Loucy (cell line): ENCODE data around the gene SSBP3.

ENCODE experiments used
- H2AFZ ChIP-seq: fragments of 200-600 bp; sonication (generic); 2 replicates; pipeline ENCODE4 v1.6.0; 2016; ENCODE audit warnings: antibody characterized with exemption, mild to moderate bottlenecking, low read length, moderate library complexity
- H3F3A ChIP-seq: fragments of 200-600 bp; 2 replicates; pipeline ENCODE4 v1.6.0; 2016; ENCODE audit warnings: antibody characterized with exemption, low read depth, mild to moderate bottlenecking
- H3K27me3 ChIP-seq: fragments of 200-600 bp; sonication (generic); 2 replicates; pipeline ENCODE4 v1.6.1; 2014; ENCODE audit warnings: low read length, mild to moderate bottlenecking; ENCODE audit not compliant: insufficient read depth, poor library complexity, severe bottlenecking
- H3K36me3 ChIP-seq: fragments of 200-600 bp; sonication (generic); 2 replicates; pipeline ENCODE4 v1.6.1; 2016; ENCODE audit warnings: low read length; ENCODE audit not compliant: insufficient read depth
- H3K4me1 ChIP-seq: fragments of 200-600 bp; sonication (generic); 2 replicates; pipeline ENCODE4 v1.5.1; 2014; ENCODE audit warnings: low read length, mild to moderate bottlenecking; ENCODE audit not compliant: insufficient read depth, poor library complexity, severe bottlenecking
- H3K4me2 ChIP-seq: fragments of 200-600 bp; sonication (generic); 2 replicates; pipeline ENCODE4 v1.6.0; 2014; ENCODE audit warnings: antibody characterized with exemption, low read length, low read depth, mild to moderate bottlenecking; ENCODE audit not compliant: poor library complexity, severe bottlenecking
- H3K4me3 ChIP-seq: fragments of 200-600 bp; sonication (generic); 2 replicates; pipeline ENCODE4 v1.5.1; 2014; ENCODE audit warnings: low read length, mild to moderate bottlenecking, mixed read lengths; ENCODE audit not compliant: poor library complexity, severe bottlenecking
- H3K79me2 ChIP-seq: fragments of 200-600 bp; sonication (generic); 2 replicates; pipeline ENCODE4 v1.6.1; 2014; ENCODE audit warnings: low read length; ENCODE audit not compliant: insufficient read depth
- H3K9ac ChIP-seq: fragments of 200-600 bp; sonication (generic); 2 replicates; pipeline ENCODE4 v1.6.0; 2014; ENCODE audit warnings: mild to moderate bottlenecking, low read depth, low read length, moderate library complexity; ENCODE audit not compliant: poor library complexity, severe bottlenecking
- H3K9me2 ChIP-seq: fragments of 200-600 bp; sonication (generic); replicated peaks from 2 replicates; pipeline ENCODE4 v1.6.1; 2016; ENCODE audit warnings: low read depth, low read length, mixed read lengths
- H3K9me3 ChIP-seq: fragments of 200-600 bp; sonication (generic); 2 replicates; pipeline ENCODE4 v1.6.1; 2014; ENCODE audit warnings: mild to moderate bottlenecking, antibody characterized with exemption, low read length, low read depth; ENCODE audit not compliant: insufficient read depth
- H4K20me1 ChIP-seq: fragments of 200-600 bp; sonication (generic); 2 replicates; pipeline ENCODE4 v1.6.0; 2014; ENCODE audit warnings: antibody characterized with exemption, low read length, mild to moderate bottlenecking; ENCODE audit not compliant: insufficient read depth, poor library complexity, severe bottlenecking
- CTCF ChIP-seq: fragments of 200-600 bp; sonication (generic); conservative IDR thresholded peaks from 2 replicates; pipeline ENCODE4 v1.5.1; 2014; ENCODE audit warnings: mild to moderate bottlenecking, antibody characterized with exemption, low read length
- EZH2phosphoT487 ChIP-seq: fragments of 200-600 bp; IDR thresholded peaks from 2 replicates; pipeline ENCODE4 v1.6.1; 2018; ENCODE audit warnings: antibody characterized with exemption, mild to moderate bottlenecking, moderate library complexity, borderline replicate concordance

The SSBP3 gene

DNA sequence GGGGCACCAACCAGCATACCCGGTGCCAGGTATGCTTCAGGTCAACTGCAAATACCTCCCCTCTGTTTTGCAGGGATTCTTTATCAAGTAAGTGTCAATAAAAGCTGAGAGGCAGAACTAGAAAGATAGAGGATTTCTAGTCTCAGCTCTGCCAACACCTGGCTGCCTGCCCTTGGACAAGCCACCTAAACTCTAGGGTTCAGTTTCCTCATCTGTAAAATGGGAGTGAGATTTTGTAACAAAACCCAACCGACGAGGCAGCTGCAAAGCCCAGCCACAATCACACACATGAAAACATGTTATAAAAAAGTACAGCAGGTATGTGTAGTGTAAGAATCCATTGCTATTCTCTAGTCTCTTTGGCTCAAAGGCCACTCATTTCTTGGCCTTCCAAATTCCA, 8.2 kb downstream of the SSBP3 start:
- no peak overlapping the region for H3K4me2 ChIP-seq
- H3K4me3 ChIP-seq = no peak overlapping the region
- no peak for TF ChIP-seq EZH2phosphoT487
- no peak for TF ChIP-seq CTCF
- peaks cover 27% of the 10 kb centered on the region for H3K4me1 ChIP-seq
- no peaks in the 10 kb centered on the region for H3F3A ChIP-seq
- no peaks in the 10 kb centered on the region for H3K9me3 ChIP-seq
- peaks cover 49% of the 10 kb centered on the region for H4K20me1 ChIP-seq
- no peaks in the 10 kb centered on the region for H3K9me2 ChIP-seq
- H3K27me3 ChIP-seq = no peaks in the 10 kb centered on the region
- H3K36me3 ChIP-seq = peaks cover 67% of the 10 kb centered on the region; the same call in 1 of the 2 replicates
- H3K9ac ChIP-seq = no peak overlapping the region
- H2AFZ ChIP-seq = no peak overlapping the region
- peaks cover 98% of the 10 kb centered on the region for H3K79me2 ChIP-seq

DNA sequence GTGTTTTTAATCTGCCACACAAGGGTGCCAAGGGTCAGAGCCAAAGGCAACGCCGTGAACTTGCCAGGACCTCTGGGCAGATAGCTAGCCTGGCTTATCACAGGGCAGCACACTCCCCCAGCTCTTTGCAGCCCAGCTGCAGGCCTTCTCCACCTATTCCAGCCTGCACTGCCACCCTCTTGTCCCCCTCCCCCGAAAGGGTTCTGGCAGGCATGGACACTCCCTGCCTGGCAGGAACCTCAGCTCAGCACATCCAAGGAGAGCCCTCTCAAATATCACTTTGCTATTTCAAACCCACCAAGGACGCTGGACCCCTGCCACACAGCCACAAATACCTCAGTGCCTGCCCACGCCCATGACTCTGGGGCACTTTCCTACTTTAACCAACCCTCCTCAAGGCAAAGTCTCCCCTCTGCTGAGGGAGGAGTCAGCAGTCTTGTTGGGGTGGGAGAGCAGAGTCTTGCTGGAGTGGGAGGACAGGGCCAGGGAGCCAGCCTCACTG, 9.1 kb downstream of the SSBP3 start:
- no peak for TF ChIP-seq EZH2phosphoT487
- no peak for TF ChIP-seq CTCF
- no peaks in the 10 kb centered on the region for H3F3A ChIP-seq
- H3K4me1 ChIP-seq = peaks cover 19% of the 10 kb centered on the region
- H3K9me3 ChIP-seq = no peaks in the 10 kb centered on the region
- H3K4me3 ChIP-seq = no peak overlapping the region
- peaks cover 75% of the 10 kb centered on the region; the same call in 1 of the 2 replicates for H3K36me3 ChIP-seq
- peaks cover 41% of the 10 kb centered on the region for H4K20me1 ChIP-seq
- no peak overlapping the region for H3K4me2 ChIP-seq
- H3K9ac ChIP-seq = no peak overlapping the region
- H3K9me2 ChIP-seq = no peaks in the 10 kb centered on the region
- H2AFZ ChIP-seq = no peak overlapping the region
- peaks cover 98% of the 10 kb centered on the region for H3K79me2 ChIP-seq
- H3K27me3 ChIP-seq = no peaks in the 10 kb centered on the region

GRCh38 chr1:54396261-54396933, 9.8 kb downstream of the SSBP3 start:
- H3K27me3 ChIP-seq = no peaks in the 10 kb centered on the region
- no peaks in the 10 kb centered on the region for H3K9me3 ChIP-seq
- H4K20me1 ChIP-seq = peaks cover 34% of the 10 kb centered on the region
- H3K79me2 ChIP-seq = peaks cover 98% of the 10 kb centered on the region
- H3K4me1 ChIP-seq = peaks cover 12% of the 10 kb centered on the region
- H3K9me2 ChIP-seq = no peaks in the 10 kb centered on the region
- no peak overlapping the region for H3K4me2 ChIP-seq
- no peak overlapping the region for H3K9ac ChIP-seq
- H2AFZ ChIP-seq = no peak overlapping the region
- TF ChIP-seq CTCF (no peak), EZH2phosphoT487 (no peak)
- peaks cover 78% of the 10 kb centered on the region; the same call in 1 of the 2 replicates for H3K36me3 ChIP-seq
- no peaks in the 10 kb centered on the region for H3F3A ChIP-seq
- H3K4me3 ChIP-seq = no peak overlapping the region
